Measurements from ENCODE around the gene WFDC8. TPM values are rescaled to one million over a fixed set of nuclear protein-coding genes. Genes with fewer than 3 reads are reported as not detected.

WFDC8 gene
- total RNA-seq, 1 experiment from 2014 or later, result not detected

DNA sequence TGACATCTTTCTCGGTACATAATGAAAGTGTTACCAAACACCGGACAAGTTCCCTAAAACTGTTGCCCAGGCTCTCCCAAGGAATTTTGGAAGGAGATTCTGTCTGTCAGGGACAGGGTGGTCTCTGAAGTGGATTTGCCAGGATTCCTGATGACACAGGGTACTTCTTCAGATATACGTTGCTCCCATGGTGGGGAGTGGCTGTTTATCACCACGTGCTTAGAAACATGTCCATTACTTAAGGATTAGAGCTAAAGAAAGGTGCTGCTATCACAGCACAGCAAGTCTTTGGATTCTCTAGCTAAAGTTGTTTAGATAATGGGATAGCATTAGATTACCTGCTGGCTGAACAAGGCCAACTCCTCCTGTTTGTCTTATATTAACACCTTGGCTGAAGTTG lies 70.0 kb downstream of the WFDC8 start:
- Histone ChIP-seq H3K9me3 (peaks cover 8% of the 10 kb centered on the region), H3K36me3 (ENCODE audit: control insufficient read depth, insufficient read depth, low read length) (no peaks in the 10 kb centered on the region), H3K4me3 (ENCODE audit: low read depth, low read length) (no peak overlapping the region), H3K27me3 (replicated peaks; ENCODE audit: control insufficient read depth, insufficient read depth, low read length) (no peaks in the 10 kb centered on the region; the same call in 1 of the 2 replicates), H3K4me1 (no peaks in the 10 kb centered on the region; the same call in 1 of the 2 replicates)
- Mint-ChIP-seq H3K4me3 (ENCODE audit: unreplicated experiment) (no peak overlapping the region), H3K4me1 (ENCODE audit: low read depth, unreplicated experiment) (no peaks in the 10 kb centered on the region), H3K36me3 (ENCODE audit: insufficient read depth, unreplicated experiment) (no peaks in the 10 kb centered on the region), H3K9me3 (ENCODE audit: unreplicated experiment) (peaks cover 9% of the 10 kb centered on the region), H3K27ac (ENCODE audit: unreplicated experiment) (no peak overlapping the region), H3K27me3 (ENCODE audit: insufficient read depth, unreplicated experiment) (peaks cover 14% of the 10 kb centered on the region)
- CTCF ChIA-PET, result no interaction called here
- TF ChIP-seq, protein P1, sequence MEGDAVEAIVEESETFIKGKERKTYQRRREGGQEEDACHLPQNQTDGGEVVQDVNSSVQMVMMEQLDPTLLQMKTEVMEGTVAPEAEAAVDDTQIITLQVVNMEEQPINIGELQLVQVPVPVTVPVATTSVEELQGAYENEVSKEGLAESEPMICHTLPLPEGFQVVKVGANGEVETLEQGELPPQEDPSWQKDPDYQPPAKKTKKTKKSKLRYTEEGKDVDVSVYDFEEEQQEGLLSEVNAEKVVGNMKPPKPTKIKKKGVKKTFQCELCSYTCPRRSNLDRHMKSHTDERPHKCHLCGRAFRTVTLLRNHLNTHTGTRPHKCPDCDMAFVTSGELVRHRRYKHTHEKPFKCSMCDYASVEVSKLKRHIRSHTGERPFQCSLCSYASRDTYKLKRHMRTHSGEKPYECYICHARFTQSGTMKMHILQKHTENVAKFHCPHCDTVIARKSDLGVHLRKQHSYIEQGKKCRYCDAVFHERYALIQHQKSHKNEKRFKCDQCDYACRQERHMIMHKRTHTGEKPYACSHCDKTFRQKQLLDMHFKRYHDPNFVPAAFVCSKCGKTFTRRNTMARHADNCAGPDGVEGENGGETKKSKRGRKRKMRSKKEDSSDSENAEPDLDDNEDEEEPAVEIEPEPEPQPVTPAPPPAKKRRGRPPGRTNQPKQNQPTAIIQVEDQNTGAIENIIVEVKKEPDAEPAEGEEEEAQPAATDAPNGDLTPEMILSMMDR (IDR thresholded peaks at IDR 0.05; ENCODE audit: insufficient read depth in 1 of 2, low read depth in 1 of 2, low read length in 1 of 2, severe bottlenecking in 1 of 2, unreplicated experiment in 1 of 2), result no peak
- intact Hi-C loops (cut with micrococcal nuclease; ENCODE audit: unreplicated experiment), result no loop called here
- BruUV-seq (replicated peaks), result no TSS peak
- DNase-seq, result no peak
- POLR2A ChIA-PET, result no interaction called here

DNA sequence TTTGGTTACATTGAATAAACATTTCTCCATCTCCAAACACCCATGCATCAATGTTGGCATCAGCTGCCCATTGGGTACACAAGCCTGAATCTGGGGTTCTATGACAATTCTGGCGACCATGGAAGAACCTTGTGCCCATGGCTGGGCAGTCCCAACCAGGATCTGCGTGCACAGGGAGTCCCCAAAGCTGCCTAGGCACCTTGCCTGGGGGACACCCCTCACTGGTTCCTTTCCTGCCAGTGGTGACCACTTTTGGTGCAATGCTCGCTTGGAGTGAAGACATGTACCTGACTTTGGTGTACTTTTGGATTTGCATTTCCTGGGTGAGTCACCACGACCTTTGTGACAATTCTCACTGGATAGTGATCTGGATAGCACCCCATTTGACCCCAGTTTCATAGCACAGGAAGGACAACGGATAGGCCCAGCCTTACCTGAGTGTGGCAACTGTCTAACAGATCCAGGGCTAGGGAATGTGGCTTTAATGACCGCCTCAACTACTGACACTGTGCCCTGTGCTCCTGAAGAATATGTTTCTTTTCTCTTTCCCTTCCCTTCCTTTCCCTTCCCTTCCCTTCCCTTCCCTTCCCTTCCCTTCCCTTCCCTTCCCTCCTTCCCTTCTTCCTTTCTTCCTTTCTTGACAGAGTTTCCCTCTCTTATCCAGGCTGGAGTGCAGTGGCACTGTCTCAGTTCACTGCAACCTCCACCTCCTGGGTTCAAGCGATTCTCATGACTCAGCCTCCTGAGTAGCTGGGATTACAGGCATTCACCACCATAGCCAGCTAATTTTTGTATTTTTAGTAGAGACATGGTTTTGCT lies 70.8 kb downstream of the WFDC8 start:
- Histone ChIP-seq H3K27me3 (replicated peaks; ENCODE audit: control insufficient read depth, insufficient read depth, low read length) (no peaks in the 10 kb centered on the region), H3K36me3 (ENCODE audit: control insufficient read depth, insufficient read depth, low read length) (no peaks in the 10 kb centered on the region), H3K4me3 (ENCODE audit: low read depth, low read length) (no peak overlapping the region), H3K4me1 (no peaks in the 10 kb centered on the region; the same call in 1 of the 2 replicates), H3K9me3 (peaks cover 8% of the 10 kb centered on the region)
- no peak overlapping the region for H3K27ac Mint-ChIP-seq (ENCODE audit: unreplicated experiment)
- peaks cover 9% of the 10 kb centered on the region for H3K9me3 Mint-ChIP-seq (ENCODE audit: unreplicated experiment)
- H3K27me3 Mint-ChIP-seq (ENCODE audit: insufficient read depth, unreplicated experiment), result peaks cover 16% of the 10 kb centered on the region
- no peak for DNase-seq
- no TSS peak for BruUV-seq (replicated peaks)
- ChIA-PET POLR2A (no interaction called here), CTCF (no interaction called here)
- no peaks in the 10 kb centered on the region for H3K36me3 Mint-ChIP-seq (ENCODE audit: insufficient read depth, unreplicated experiment)
- no peak overlapping the region for H3K4me3 Mint-ChIP-seq (ENCODE audit: unreplicated experiment)
- TF ChIP-seq, protein P1 (IDR thresholded peaks at IDR 0.05; ENCODE audit: insufficient read depth in 1 of 2, low read depth in 1 of 2, low read length in 1 of 2, severe bottlenecking in 1 of 2, unreplicated experiment in 1 of 2), result no peak
- no peaks in the 10 kb centered on the region for H3K4me1 Mint-ChIP-seq (ENCODE audit: low read depth, unreplicated experiment)
- intact Hi-C loops (cut with micrococcal nuclease; ENCODE audit: unreplicated experiment), result no loop called here

DNA sequence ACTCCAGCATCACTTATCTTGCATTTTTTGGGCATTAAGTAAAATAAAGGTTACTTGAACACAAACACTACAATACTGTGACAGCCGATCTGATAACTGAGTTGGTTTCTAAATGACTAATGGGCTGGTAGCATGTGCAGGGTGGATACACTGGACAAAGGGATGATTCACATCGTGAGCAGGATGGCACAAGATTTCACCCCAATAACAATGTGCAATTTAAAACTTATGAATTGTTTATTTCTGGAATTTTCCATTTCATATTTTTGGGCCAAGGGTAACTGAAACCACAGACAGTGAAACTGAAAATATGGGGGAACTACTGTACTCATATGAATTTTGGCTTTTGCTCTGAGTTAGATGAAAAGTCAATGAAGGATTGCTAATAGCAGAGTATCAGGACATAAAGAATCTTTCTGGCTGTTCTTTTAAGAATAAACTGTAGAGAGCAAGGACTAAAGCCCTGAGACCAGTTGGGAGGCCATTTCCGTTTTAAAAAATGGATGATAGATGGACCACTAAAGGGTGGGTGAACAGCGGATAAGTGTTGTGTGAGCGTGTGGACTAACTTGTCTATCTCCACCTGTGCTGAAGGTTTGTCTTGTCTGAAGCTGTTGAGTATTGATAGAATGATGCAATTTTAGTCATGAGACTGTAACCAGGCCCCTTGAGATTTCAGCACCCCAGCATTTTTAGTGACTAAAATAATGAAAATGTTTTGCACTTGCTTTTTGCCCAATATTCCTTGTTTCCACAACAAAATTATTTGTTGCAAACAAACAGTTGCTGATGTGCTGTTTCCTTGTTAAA lies 71.9 kb downstream of the WFDC8 start:
- intact Hi-C loops (cut with micrococcal nuclease; ENCODE audit: unreplicated experiment), result no loop called here
- H3K4me1 ChIP-seq, result no peaks in the 10 kb centered on the region; the same call in 1 of the 2 replicates
- H3K36me3 ChIP-seq (ENCODE audit: control insufficient read depth, insufficient read depth, low read length), result no peaks in the 10 kb centered on the region
- Mint-ChIP-seq H3K9me3 (ENCODE audit: unreplicated experiment) (peaks cover 6% of the 10 kb centered on the region), H3K4me1 (ENCODE audit: low read depth, unreplicated experiment) (no peaks in the 10 kb centered on the region), H3K4me3 (ENCODE audit: unreplicated experiment) (no peak overlapping the region), H3K36me3 (ENCODE audit: insufficient read depth, unreplicated experiment) (no peaks in the 10 kb centered on the region), H3K27ac (ENCODE audit: unreplicated experiment) (no peak overlapping the region), H3K27me3 (ENCODE audit: insufficient read depth, unreplicated experiment) (peaks cover 16% of the 10 kb centered on the region)
- BruUV-seq (replicated peaks), result no TSS peak
- no peaks in the 10 kb centered on the region for H3K27me3 ChIP-seq (replicated peaks; ENCODE audit: control insufficient read depth, insufficient read depth, low read length)
- CTCF ChIA-PET, result interaction anchor here (0.6 kb wide), 1 partner anchor 206 kb away, joined by 9 read pairs; no protein-coding TSS in a partner anchor
- peaks cover 8% of the 10 kb centered on the region for H3K9me3 ChIP-seq
- H3K4me3 ChIP-seq (ENCODE audit: low read depth, low read length), result no peak overlapping the region
- POLR2A ChIA-PET, result no interaction called here
- TF ChIP-seq, protein P1 (IDR thresholded peaks at IDR 0.05; ENCODE audit: insufficient read depth in 1 of 2, low read depth in 1 of 2, low read length in 1 of 2, severe bottlenecking in 1 of 2, unreplicated experiment in 1 of 2), result no peak
- DNase-seq, result no peak
